ENCODE measurements around the gene PRR12.

DNA sequence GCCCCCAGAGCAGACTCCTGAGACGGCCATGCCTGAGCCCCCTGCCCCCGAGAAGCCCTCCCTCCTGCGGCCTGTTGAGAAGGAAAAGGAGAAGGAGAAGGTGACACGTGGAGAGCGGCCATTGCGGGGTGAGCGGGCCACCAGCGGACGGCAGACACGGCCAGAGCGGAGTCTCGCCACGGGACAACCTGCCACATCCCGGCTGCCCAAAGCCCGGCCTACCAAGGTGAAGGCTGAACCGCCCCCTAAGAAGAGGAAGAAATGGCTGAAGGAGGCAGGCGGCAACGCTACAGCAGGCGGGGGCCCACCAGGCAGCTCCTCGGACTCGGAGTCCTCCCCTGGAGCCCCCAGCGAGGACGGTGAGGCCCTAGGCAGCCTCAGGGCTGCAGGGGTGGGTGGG, 24.9 kb downstream of the PRR12 start:
- TF ChIP-seq, protein P1, sequence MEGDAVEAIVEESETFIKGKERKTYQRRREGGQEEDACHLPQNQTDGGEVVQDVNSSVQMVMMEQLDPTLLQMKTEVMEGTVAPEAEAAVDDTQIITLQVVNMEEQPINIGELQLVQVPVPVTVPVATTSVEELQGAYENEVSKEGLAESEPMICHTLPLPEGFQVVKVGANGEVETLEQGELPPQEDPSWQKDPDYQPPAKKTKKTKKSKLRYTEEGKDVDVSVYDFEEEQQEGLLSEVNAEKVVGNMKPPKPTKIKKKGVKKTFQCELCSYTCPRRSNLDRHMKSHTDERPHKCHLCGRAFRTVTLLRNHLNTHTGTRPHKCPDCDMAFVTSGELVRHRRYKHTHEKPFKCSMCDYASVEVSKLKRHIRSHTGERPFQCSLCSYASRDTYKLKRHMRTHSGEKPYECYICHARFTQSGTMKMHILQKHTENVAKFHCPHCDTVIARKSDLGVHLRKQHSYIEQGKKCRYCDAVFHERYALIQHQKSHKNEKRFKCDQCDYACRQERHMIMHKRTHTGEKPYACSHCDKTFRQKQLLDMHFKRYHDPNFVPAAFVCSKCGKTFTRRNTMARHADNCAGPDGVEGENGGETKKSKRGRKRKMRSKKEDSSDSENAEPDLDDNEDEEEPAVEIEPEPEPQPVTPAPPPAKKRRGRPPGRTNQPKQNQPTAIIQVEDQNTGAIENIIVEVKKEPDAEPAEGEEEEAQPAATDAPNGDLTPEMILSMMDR (IDR thresholded peaks at IDR 0.05), result no peak
- TF ChIP-seq POLR2A (IDR thresholded peaks at IDR 0.05), result no peak
